Transverse colon (tissue), 4 donors: ENCODE results near the gene WDR64.

Experiments
- POLR2AphosphoS5 ChIP-seq, 3 donors: sonication (generic); formaldehyde crosslinking; IDR thresholded peaks; one replicate each; pipeline ENCODE4 v1.6.1; 2016; ENCODE audit warnings: antibody characterized with exemption in 3 of 3
- TF ChIP-seq, protein P1 (sequence below), 5 experiments: fragments of 200-600 bp in 3 of 5; fragments of 450-650 bp in 2 of 5; sonication (generic) in 3 of 5; IDR thresholded peaks; 1 replicate in 2 of 5; 2 replicates in 3 of 5; pipeline ENCODE4 v1.5.1; 2016 to 2017; ENCODE audit warnings: antibody characterized with exemption in 5 of 5, inconsistent platforms in 3 of 5, mild to moderate bottlenecking in 2 of 5, moderate library complexity in 1 of 5

DNA sequence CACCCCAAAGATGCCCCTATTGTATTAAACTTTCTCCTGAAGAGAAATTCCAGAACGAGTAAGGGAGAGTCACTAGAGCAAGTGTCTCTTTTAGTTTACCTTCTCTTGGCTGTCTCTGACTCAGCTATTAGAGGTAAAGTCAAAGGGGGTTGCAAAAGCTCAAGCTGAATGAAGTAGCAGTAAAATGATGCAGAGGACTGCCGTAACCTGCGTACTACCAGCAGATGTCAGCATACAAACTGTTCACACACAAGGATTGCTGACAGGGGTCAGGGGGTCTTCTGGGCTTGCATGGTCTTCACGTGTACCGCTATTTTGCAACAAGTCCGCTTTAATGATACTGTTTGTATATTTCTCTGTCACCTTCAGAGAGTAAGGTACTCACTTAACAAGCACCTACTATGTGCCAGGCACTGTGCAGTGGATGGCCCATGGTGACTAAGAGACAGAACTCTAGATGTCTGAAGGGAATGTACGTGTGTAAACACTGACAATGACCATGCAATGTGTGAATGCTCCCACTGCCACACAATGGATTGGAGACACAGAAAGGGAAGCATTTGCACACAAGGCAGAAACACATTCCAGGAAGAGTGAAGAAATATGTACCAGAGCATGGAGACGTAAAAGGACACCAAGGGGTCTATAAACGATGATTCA is 46.8 kb upstream of the WDR64 start:
- TF ChIP-seq, protein P1, sequence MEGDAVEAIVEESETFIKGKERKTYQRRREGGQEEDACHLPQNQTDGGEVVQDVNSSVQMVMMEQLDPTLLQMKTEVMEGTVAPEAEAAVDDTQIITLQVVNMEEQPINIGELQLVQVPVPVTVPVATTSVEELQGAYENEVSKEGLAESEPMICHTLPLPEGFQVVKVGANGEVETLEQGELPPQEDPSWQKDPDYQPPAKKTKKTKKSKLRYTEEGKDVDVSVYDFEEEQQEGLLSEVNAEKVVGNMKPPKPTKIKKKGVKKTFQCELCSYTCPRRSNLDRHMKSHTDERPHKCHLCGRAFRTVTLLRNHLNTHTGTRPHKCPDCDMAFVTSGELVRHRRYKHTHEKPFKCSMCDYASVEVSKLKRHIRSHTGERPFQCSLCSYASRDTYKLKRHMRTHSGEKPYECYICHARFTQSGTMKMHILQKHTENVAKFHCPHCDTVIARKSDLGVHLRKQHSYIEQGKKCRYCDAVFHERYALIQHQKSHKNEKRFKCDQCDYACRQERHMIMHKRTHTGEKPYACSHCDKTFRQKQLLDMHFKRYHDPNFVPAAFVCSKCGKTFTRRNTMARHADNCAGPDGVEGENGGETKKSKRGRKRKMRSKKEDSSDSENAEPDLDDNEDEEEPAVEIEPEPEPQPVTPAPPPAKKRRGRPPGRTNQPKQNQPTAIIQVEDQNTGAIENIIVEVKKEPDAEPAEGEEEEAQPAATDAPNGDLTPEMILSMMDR (IDR thresholded peaks at IDR 0.05) = no peak
- no peak for TF ChIP-seq POLR2AphosphoS5 (IDR thresholded peaks at IDR 0.05)
